K562 (cell line): ENCODE measurements around the gene CS. TPM values are rescaled to one million over a fixed set of nuclear protein-coding genes. Genes with fewer than 3 reads are reported as not detected.

Experiments used
- BRF1 ChIP-seq: IDR thresholded peaks from 3 replicates; pipeline ENCODE4 v1.6.1; 2011; ENCODE audit warnings: borderline replicate concordance, mild to moderate bottlenecking; ENCODE audit not compliant: insufficient read length; ENCODE audit errors: extremely low read depth
- ELF4 ChIP-seq: fragments of 450-650 bp; formaldehyde crosslinking; IDR thresholded peaks from 2 replicates; pipeline ENCODE4 v1.4.0; 2022; ENCODE audit warnings: missing genetic modification characterization
- ERF ChIP-seq: fragments of 450-650 bp; formaldehyde crosslinking; IDR thresholded peaks from 2 replicates; pipeline ENCODE4 v1.4.0; 2020; ENCODE audit warnings: mild to moderate bottlenecking, mixed read lengths
- FOXJ3 ChIP-seq: sonication (generic); formaldehyde crosslinking; IDR thresholded peaks from 2 replicates; pipeline ENCODE4 v1.4.0; 2020; ENCODE audit warnings: mild to moderate bottlenecking, missing genetic modification reagents
- HNRNPL ChIP-seq: fragments of 200-400 bp; formaldehyde crosslinking; IDR thresholded peaks from 2 replicates; pipeline ENCODE4 v1.6.1; 2017; ENCODE audit warnings: low read depth, mild to moderate bottlenecking, low read length
- ILF3 ChIP-seq: fragments of 450-650 bp; IDR thresholded peaks from 2 replicates; pipeline ENCODE4 v1.6.1; 2018; ENCODE audit warnings: antibody characterized with exemption, mild to moderate bottlenecking, moderate library complexity, borderline replicate concordance
- KLF6 ChIP-seq: fragments of 250-450 bp; sonication (Bioruptor Pico); IDR thresholded peaks from 2 replicates; pipeline ENCODE4 v1.4.0; 2020; ENCODE audit warnings: mild to moderate bottlenecking, moderate library complexity, borderline replicate concordance
- MCM5 ChIP-seq: fragments of 450-650 bp; IDR thresholded peaks from 2 replicates; pipeline ENCODE4 v1.6.1; 2016; ENCODE audit warnings: low read depth
- NCOA2 ChIP-seq, 2 experiments: fragments of 450-650 bp; IDR thresholded peaks; 2 replicates each; pipeline ENCODE4 v1.6.1; 2018; ENCODE audit warnings: mild to moderate bottlenecking in 2 of 2, moderate library complexity in 1 of 2; ENCODE audit not compliant: partially characterized antibody in 2 of 2
- NFRKB ChIP-seq: fragments of 450-650 bp; IDR thresholded peaks from 2 replicates; pipeline ENCODE4 v1.6.1; 2016; ENCODE audit warnings: low read depth
- NR2F6 ChIP-seq: fragments of 450-650 bp; formaldehyde crosslinking; IDR thresholded peaks from 2 replicates; pipeline ENCODE4 v1.4.0; 2020; ENCODE audit warnings: mild to moderate bottlenecking
- PTTG1 ChIP-seq: fragments of 450-650 bp; IDR thresholded peaks from 2 replicates; pipeline ENCODE4 v1.6.1; 2016; ENCODE audit warnings: low read depth, mild to moderate bottlenecking, missing genetic modification characterization, missing compliant biosample characterization
- RHOXF2B ChIP-seq: fragments of 250-450 bp; sonication (Bioruptor Pico); conservative IDR thresholded peaks from 2 replicates; pipeline ENCODE4 v1.5.1; 2021
- SRF ChIP-seq, 2 experiments: fragments of 250-450, 450-650 bp in 1 of 2; sonication (Bioruptor Pico) in 1 of 2; sonication (generic) in 1 of 2; formaldehyde crosslinking; IDR thresholded peaks; 2 replicates each; pipeline versions ENCODE4 v1.5.0 to v1.5.1; 2020 to 2022; ENCODE audit warnings: mild to moderate bottlenecking in 1 of 2, missing genetic modification reagents in 1 of 2
- ZNF174 ChIP-seq: fragments of 250-450 bp; sonication (Bioruptor Pico); IDR thresholded peaks from 2 replicates; pipeline ENCODE4 v1.4.0; 2020; ENCODE audit warnings: mild to moderate bottlenecking
- ZNF57 ChIP-seq: fragments of 450-650 bp; formaldehyde crosslinking; IDR thresholded peaks from 2 replicates; pipeline ENCODE4 v1.4.0; 2020; ENCODE audit warnings: mild to moderate bottlenecking, moderate library complexity
- polyA plus RNA-seq, 8 experiments: library from polyadenylated mRNA; depleted of rRNA in 4 of 8; stranded (reverse) in 5 of 8; unstranded in 3 of 8; fragments of >200 nt; fragmentation: Nextera tagmentation in 2 of 8; fragmentation: Illumina TruSeq in 1 of 8; extraction: Ambion mirVana in 2 of 8; extraction: Trizol in 1 of 8; gene quantifications; 2 replicates each; pipeline versions ENCODE4 v1.2.1 to v1.2.3, GENCODE V29; 2011 to 2014; ENCODE audit warnings: inconsistent platforms in 1 of 8, missing spikeins in 1 of 8
- total RNA-seq, 7 experiments: library from RNA; depleted of rRNA in 6 of 7; stranded (reverse); fragments of >200 nt in 6 of 7; fragmentation: Illumina TruSeq in 2 of 7; extraction: Trizol in 2 of 7; gene quantifications; 2 replicates each; pipeline versions ENCODE4 v1.2.1 to v1.2.3, GENCODE V29; 2011 to 2021; ENCODE audit warnings: low replicate concordance in 1 of 7
- TF ChIP-seq, protein P1 (sequence below): fragments of 450-650 bp; IDR thresholded peaks from 2 replicates; pipeline ENCODE4 v1.6.1; 2016; ENCODE audit warnings: low read depth, mild to moderate bottlenecking, moderate library complexity
- TF ChIP-seq, protein P2 (sequence below): fragments of 450-650 bp; formaldehyde crosslinking; IDR thresholded peaks from 2 replicates; pipeline ENCODE4 v1.4.0; 2022; ENCODE audit warnings: mild to moderate bottlenecking, moderate library complexity
- TF ChIP-seq, protein P3 (sequence below): fragments of 450-650 bp; formaldehyde crosslinking; IDR thresholded peaks from 2 replicates; pipeline ENCODE4 v1.4.0; 2022; ENCODE audit warnings: missing genetic modification characterization
- TF ChIP-seq, protein P4 (sequence below): fragments of 200-800 bp; sonication (Bioruptor generic); IDR thresholded peaks from 2 replicates; pipeline ENCODE4 v1.6.1; 2017; ENCODE audit warnings: missing genetic modification characterization, missing compliant biosample characterization

Gene CS
- total and polyA plus RNA-seq, 9 of the 15 experiments (the other 6 are each of a cell fraction or from before 2014, with no cell fraction given) = 99.9 to 390 (median 149) TPM

DNA sequence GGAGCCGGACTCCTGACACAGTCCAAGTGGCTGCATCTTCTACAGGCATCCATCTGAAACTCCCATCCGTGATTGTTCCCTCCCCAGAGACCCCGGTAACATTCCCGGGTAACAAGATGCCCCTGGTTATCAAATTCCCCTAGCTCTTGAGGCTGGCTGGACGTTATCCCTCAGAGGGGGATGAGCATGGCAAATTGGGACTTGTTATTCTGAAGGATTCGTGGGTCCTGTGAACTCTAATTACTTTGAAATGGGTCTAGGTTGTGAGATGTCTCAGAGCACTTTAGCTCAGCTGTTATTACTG, 34.3 kb upstream of the CS start (continued):
- TF ChIP-seq, protein P1, sequence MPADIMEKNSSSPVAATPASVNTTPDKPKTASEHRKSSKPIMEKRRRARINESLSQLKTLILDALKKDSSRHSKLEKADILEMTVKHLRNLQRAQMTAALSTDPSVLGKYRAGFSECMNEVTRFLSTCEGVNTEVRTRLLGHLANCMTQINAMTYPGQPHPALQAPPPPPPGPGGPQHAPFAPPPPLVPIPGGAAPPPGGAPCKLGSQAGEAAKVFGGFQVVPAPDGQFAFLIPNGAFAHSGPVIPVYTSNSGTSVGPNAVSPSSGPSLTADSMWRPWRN = no peak
- 0 out of 2 replicates have a peak, but pooled peaks have one; percentile 74 for TF ChIP-seq ERF
- TF ChIP-seq KLF6 (CRISPR knock-in tag) = 0 out of 2 replicates have a peak, but pooled peaks have one; percentile 15
- TF ChIP-seq NR2F6 (CRISPR knock-in tag) = 0 out of 2 replicates have a peak, but pooled peaks have one; percentile 31
- 0 out of 2 replicates have a peak, but pooled peaks have one; percentile 53 for TF ChIP-seq RHOXF2B (CRISPR knock-in tag)
- no peak for TF ChIP-seq BRF1
- TF ChIP-seq MCM5 = no peak
- peak; percentile 60; the same call in 1 of the 2 replicates for TF ChIP-seq ZNF57 (CRISPR knock-in tag)
- TF ChIP-seq, protein P2, sequence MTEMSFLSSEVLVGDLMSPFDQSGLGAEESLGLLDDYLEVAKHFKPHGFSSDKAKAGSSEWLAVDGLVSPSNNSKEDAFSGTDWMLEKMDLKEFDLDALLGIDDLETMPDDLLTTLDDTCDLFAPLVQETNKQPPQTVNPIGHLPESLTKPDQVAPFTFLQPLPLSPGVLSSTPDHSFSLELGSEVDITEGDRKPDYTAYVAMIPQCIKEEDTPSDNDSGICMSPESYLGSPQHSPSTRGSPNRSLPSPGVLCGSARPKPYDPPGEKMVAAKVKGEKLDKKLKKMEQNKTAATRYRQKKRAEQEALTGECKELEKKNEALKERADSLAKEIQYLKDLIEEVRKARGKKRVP (CRISPR knock-in tag) = peak; percentile 39; the same call in 1 of the 2 replicates
- peak in 1 of 2 experiments; percentile 28; a peak in 1 of 4 replicates for TF ChIP-seq SRF (CRISPR knock-in tag; IDR thresholded peaks at IDR 0.05)
- TF ChIP-seq, protein P3, sequence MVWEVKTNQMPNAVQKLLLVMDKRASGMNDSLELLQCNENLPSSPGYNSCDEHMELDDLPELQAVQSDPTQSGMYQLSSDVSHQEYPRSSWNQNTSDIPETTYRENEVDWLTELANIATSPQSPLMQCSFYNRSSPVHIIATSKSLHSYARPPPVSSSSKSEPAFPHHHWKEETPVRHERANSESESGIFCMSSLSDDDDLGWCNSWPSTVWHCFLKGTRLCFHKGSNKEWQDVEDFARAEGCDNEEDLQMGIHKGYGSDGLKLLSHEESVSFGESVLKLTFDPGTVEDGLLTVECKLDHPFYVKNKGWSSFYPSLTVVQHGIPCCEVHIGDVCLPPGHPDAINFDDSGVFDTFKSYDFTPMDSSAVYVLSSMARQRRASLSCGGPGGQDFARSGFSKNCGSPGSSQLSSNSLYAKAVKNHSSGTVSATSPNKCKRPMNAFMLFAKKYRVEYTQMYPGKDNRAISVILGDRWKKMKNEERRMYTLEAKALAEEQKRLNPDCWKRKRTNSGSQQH = peak; percentile 87
- no peak for TF ChIP-seq PTTG1 (tag)
- TF ChIP-seq, protein P4, sequence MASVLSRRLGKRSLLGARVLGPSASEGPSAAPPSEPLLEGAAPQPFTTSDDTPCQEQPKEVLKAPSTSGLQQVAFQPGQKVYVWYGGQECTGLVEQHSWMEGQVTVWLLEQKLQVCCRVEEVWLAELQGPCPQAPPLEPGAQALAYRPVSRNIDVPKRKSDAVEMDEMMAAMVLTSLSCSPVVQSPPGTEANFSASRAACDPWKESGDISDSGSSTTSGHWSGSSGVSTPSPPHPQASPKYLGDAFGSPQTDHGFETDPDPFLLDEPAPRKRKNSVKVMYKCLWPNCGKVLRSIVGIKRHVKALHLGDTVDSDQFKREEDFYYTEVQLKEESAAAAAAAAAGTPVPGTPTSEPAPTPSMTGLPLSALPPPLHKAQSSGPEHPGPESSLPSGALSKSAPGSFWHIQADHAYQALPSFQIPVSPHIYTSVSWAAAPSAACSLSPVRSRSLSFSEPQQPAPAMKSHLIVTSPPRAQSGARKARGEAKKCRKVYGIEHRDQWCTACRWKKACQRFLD = 0 out of 2 replicates have a peak, but pooled peaks have one; percentile 1
- no peak for TF ChIP-seq NCOA2 (IDR thresholded peaks at IDR 0.05; ENCODE audit: partially characterized antibody in 2 of 2)
- 0 out of 2 replicates have a peak, but pooled peaks have one; percentile 43 for TF ChIP-seq ILF3
- 0 out of 2 replicates have a peak, but pooled peaks have one; percentile 9 for TF ChIP-seq NFRKB
- no peak for TF ChIP-seq FOXJ3 (CRISPR knock-in tag)
- no peak for TF ChIP-seq ZNF174 (CRISPR knock-in tag)
- TF ChIP-seq HNRNPL = no peak
- 0 out of 2 replicates have a peak, but pooled peaks have one; percentile 50 for TF ChIP-seq ELF4 (CRISPR knock-in tag)
